Transverse colon (tissue), 4 donors: ENCODE measurements around the gene SEPTIN5. TPM values are rescaled to one million over a fixed set of nuclear protein-coding genes. Genes with fewer than 3 reads are reported as not detected.

Experiments
- DNase-seq: peaks from one replicate; pipeline ENCODE4 v3.0.0-alpha.2; 2019
- H3K27ac ChIP-seq, 4 donors: fragments of 200-600 bp; sonication (generic); 2 replicates each; pipeline ENCODE4 v1.5.1; 2016 to 2018; ENCODE audit warnings: inconsistent platforms in 4 of 4
- H3K27me3 ChIP-seq: fragments of 200-600 bp; sonication (generic); 2 replicates; pipeline ENCODE4 v1.5.1; 2017; ENCODE audit warnings: inconsistent platforms
- H3K36me3 ChIP-seq, 4 donors: fragments of 200-600 bp; sonication (generic); 2 replicates each; pipeline ENCODE4 v1.5.1; 2017 to 2019; ENCODE audit warnings: inconsistent platforms in 4 of 4
- H3K4me1 ChIP-seq, 4 donors: fragments of 200-600 bp; sonication (generic); 2 replicates each; pipeline ENCODE4 v1.5.1; 2017 to 2020; ENCODE audit warnings: inconsistent platforms in 4 of 4
- H3K4me3 ChIP-seq, 4 donors: fragments of 200-600 bp; sonication (generic); 1 replicate in 1 of 4; 2 replicates in 3 of 4; pipeline versions ENCODE4 v1.5.1 to v1.6.1; 2017 to 2019; ENCODE audit warnings: inconsistent platforms in 4 of 4
- H3K9me3 ChIP-seq, 2 donors: fragments of 200-600 bp; sonication (generic); 2 replicates each; pipeline ENCODE4 v1.5.1; 2017 to 2019; ENCODE audit warnings: inconsistent platforms in 2 of 2
- CTCF ChIP-seq, 5 experiments: fragments of 200-600 bp in 3 of 5; fragments of 450-650 bp in 2 of 5; sonication (generic) in 3 of 5; IDR thresholded peaks; 1 replicate in 2 of 5; 2 replicates in 3 of 5; pipeline ENCODE4 v1.5.1; 2016 to 2017; ENCODE audit warnings: antibody characterized with exemption in 5 of 5, inconsistent platforms in 3 of 5, mild to moderate bottlenecking in 2 of 5, moderate library complexity in 1 of 5
- EP300 ChIP-seq: sonication (generic); formaldehyde crosslinking; IDR thresholded peaks from one replicate; pipeline ENCODE4 v1.6.1; 2017; ENCODE audit warnings: antibody characterized with exemption, low read depth
- POLR2A ChIP-seq: fragments of 450-650 bp; IDR thresholded peaks from one replicate; pipeline ENCODE4 v1.6.1; 2016; ENCODE audit warnings: antibody characterized with exemption, mild to moderate bottlenecking, moderate library complexity
- POLR2AphosphoS5 ChIP-seq, 3 donors: sonication (generic); formaldehyde crosslinking; IDR thresholded peaks; one replicate each; pipeline ENCODE4 v1.6.1; 2016; ENCODE audit warnings: antibody characterized with exemption in 3 of 3
- WGBS, 2 donors: methylation state at CpG; one replicate each; pipeline ENCODE4 v1.1.5; 2018; ENCODE audit warnings: low coverage in 1 of 2; 5-methylcytosine and 5-hydroxymethylcytosine counted together
- in situ Hi-C, 4 donors: fragments of 200-750 bp; cut with MboI; loops; one replicate each; pipeline versions ENCODE4 v1.15.0 to v1.15.1; 2017; ENCODE audit warnings: low sequenced_read_pairs in 3 of 4, low pct_ligation_motif_present in 1 of 4, low pct_unique_long_range_greater_than_20kb in 1 of 4
- intact Hi-C: fragments of 100-400 bp; cut with DNase I; formaldehyde crosslinking; loops from one replicate; pipeline ENCODE4 v1.15.1; 2023; ENCODE audit warnings: low total_unique reads
- total RNA-seq, 4 donors: library from RNA; depleted of rRNA; stranded (reverse); fragments of >200 nt; gene quantifications; one replicate each; pipeline ENCODE4 v1.1.0, GENCODE V29; 2016

SEPTIN5 gene
- total RNA-seq, 4 donors from 2014 or later = 2.5 to 709 (median 5.4) TPM

- intact Hi-C loops (no loop called here), in situ Hi-C loops (no loop called here)
- Histone ChIP-seq H3K27ac (no peak overlapping the region), H3K27me3 (peaks cover 93% of the 10 kb centered on the region), H3K36me3 (no peaks in the 10 kb centered on the region), H3K9me3 (no peaks in the 10 kb centered on the region), H3K4me1 (peaks cover 0 to 29% (median 19%) of the 10 kb centered on the region in 4 donors), H3K4me3 (no peak overlapping the region)
- TF ChIP-seq POLR2AphosphoS5 (IDR thresholded peaks at IDR 0.05) (no peak), CTCF (IDR thresholded peaks at IDR 0.05) (no peak), EP300 (no peak), POLR2A (no peak)
- WGBS, 2 donors = 64% methylated on average over 23 of the region's 25 CpGs; no CpG with 5 or more reads in 1 of the 2 donors
- no peak for DNase-seq
Observed at GRCh38 chr22:19764636-19765476, 50.6 kb downstream of the SEPTIN5 start.

- in situ Hi-C loops = no loop called here
- Histone ChIP-seq H3K4me3 (peak overlapping the region in 2 of 4 donors; percentile 16 to 40), H3K27ac (no peak overlapping the region), H3K9me3 (no peaks in the 10 kb centered on the region), H3K36me3 (no peaks in the 10 kb centered on the region), H3K27me3 (peaks cover 96% of the 10 kb centered on the region), H3K4me1 (peaks cover 0 to 25% (median 17%) of the 10 kb centered on the region in 4 donors)
- intact Hi-C loops = no loop called here
- TF ChIP-seq CTCF (IDR thresholded peaks at IDR 0.05) = no peak
- TF ChIP-seq POLR2A = no peak
- 2% methylated on average over 35 of the region's 83 CpGs; no CpG with 5 or more reads in 1 of the 2 donors for WGBS, 2 donors
- DNase-seq = no peak
Observed at GRCh38 chr22:19765477-19766239, 51.4 kb downstream of the SEPTIN5 start.

GRCh38 chr22:19766240-19766510 lies 51.9 kb downstream of the SEPTIN5 start:
- Histone ChIP-seq H3K4me3 (peak overlapping the region in 3 of 4 donors; percentile 8 to 40 (median 26)), H3K36me3 (no peaks in the 10 kb centered on the region), H3K27me3 (peaks cover 99% of the 10 kb centered on the region), H3K27ac (no peak overlapping the region), H3K9me3 (no peaks in the 10 kb centered on the region), H3K4me1 (peaks cover 0 to 23% (median 17%) of the 10 kb centered on the region in 4 donors)
- DNase-seq = no peak
- WGBS, 2 donors = no CpG with 5 or more reads among the region's 36 CpGs
- in situ Hi-C loops = no loop called here
- no peak for TF ChIP-seq POLR2A
- TF ChIP-seq EP300 = no peak
- intact Hi-C loops = no loop called here

- peaks cover 0 to 20% (median 16%) of the 10 kb centered on the region in 4 donors for H3K4me1 ChIP-seq
- peaks cover 99% of the 10 kb centered on the region for H3K27me3 ChIP-seq
Observed at GRCh38 chr22:19766511-19767426, 52.5 kb downstream of the SEPTIN5 start.

More at GRCh38 chr22:19766511-19767426, 52.5 kb downstream of the SEPTIN5 start:
- TF ChIP-seq CTCF (IDR thresholded peaks at IDR 0.05) (peak in 3 of 5 experiments; percentile 6 to 16 (median 13)), POLR2AphosphoS5 (IDR thresholded peaks at IDR 0.05) (no peak)
- H3K36me3 ChIP-seq = no peaks in the 10 kb centered on the region
- in situ Hi-C loops (no loop called here), intact Hi-C loops (no loop called here)
- DNase-seq = peak; percentile 60
- H3K4me3 ChIP-seq = peak overlapping the region in 3 of 4 donors; percentile 8 to 40 (median 26)
- 1% methylated on average over 24 of the region's 103 CpGs; no CpG with 5 or more reads in 1 of the 2 donors for WGBS, 2 donors
- H3K27ac ChIP-seq = peak overlapping the region in 1 of 4 donors; percentile 1
- H3K9me3 ChIP-seq = no peaks in the 10 kb centered on the region
